Parathyroid adenoma (tissue), 2 donors: Measurements from ENCODE around the gene TMEM168.
A peak's percentile ranks its signal among the peaks of the same experiment; 100 is the strongest.

Experiments
- H2AFZ ChIP-seq: fragments of 300-600 bp; sonication (generic); one replicate; pipeline ENCODE4 v1.7.0; 2017; ENCODE audit warnings: antibody characterized with exemption, mild to moderate bottlenecking
- H3K27ac ChIP-seq: fragments of 300-600 bp; sonication (generic); one replicate; pipeline ENCODE4 v1.7.0; 2017
- H3K27me3 ChIP-seq: fragments of 300-600 bp; sonication (generic); one replicate; pipeline ENCODE4 v1.7.0; 2017; ENCODE audit warnings: low read length; ENCODE audit not compliant: control insufficient read depth, insufficient read depth
- H3K36me3 ChIP-seq: fragments of 300-600 bp; sonication (generic); one replicate; pipeline ENCODE4 v1.7.0; 2017; ENCODE audit warnings: low read length; ENCODE audit not compliant: control insufficient read depth, insufficient read depth
- H3K4me1 ChIP-seq: fragments of 300-600 bp; sonication (generic); one replicate; pipeline ENCODE4 v1.7.0; 2017; ENCODE audit warnings: control low read depth
- H3K4me2 ChIP-seq: fragments of 300-600 bp; sonication (generic); one replicate; pipeline ENCODE4 v1.7.0; 2017; ENCODE audit warnings: low read length
- H3K4me3 ChIP-seq: fragments of 300-600 bp; sonication (generic); one replicate; pipeline ENCODE4 v1.7.0; 2017; ENCODE audit warnings: low read depth, low read length
- H3K79me2 ChIP-seq: fragments of 300-600 bp; sonication (generic); one replicate; pipeline ENCODE4 v1.7.0; 2017; ENCODE audit warnings: control low read depth
- H3K9ac ChIP-seq: fragments of 300-600 bp; sonication (generic); one replicate; pipeline ENCODE4 v1.7.0; 2017; ENCODE audit warnings: mild to moderate bottlenecking
- H3K9me3 ChIP-seq: fragments of 300-600 bp; sonication (generic); one replicate; pipeline ENCODE4 v1.7.0; 2017; ENCODE audit warnings: low read length; ENCODE audit not compliant: control insufficient read depth
- TF ChIP-seq, protein P1 (sequence below): fragments of 300-600 bp; sonication (generic); IDR thresholded peaks from one replicate; pipeline ENCODE4 v1.7.0; 2017; ENCODE audit warnings: antibody characterized with exemption, mild to moderate bottlenecking
- donor health status: primary hyperparathyroidism.

The TMEM168 gene

DNA sequence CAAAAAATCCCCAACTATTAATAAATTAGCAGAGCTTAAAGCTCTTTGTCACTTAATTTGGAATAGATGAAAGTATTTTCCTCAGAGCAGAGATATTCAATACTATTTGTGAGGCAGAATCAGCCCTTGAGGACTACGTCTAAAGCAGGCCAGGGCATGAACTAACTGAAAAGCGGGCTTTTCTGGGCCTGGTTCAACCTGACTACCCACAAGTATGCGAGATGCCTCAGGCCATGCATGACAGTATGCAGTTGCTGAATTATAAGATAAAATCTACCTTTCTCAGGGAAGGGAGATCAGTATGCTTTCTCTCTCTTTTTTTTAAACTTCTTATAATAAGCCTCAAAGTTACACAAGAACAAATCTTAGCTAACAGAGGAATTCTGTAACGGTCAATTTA is 20.1 kb downstream of the TMEM168 start:
- Histone ChIP-seq H3K4me2 (peak overlapping the region; percentile 41), H3K9me3 (no peaks in the 10 kb centered on the region), H3K9ac (peak overlapping the region; percentile 10), H2AFZ (peak overlapping the region; percentile 65), H3K27me3 (no peaks in the 10 kb centered on the region), H3K4me1 (peaks cover 22% of the 10 kb centered on the region), H3K36me3 (no peaks in the 10 kb centered on the region), H3K79me2 (no peaks in the 10 kb centered on the region), H3K4me3 (peak overlapping the region; percentile 0), H3K27ac (peak overlapping the region; percentile 79)
- TF ChIP-seq, protein P1, sequence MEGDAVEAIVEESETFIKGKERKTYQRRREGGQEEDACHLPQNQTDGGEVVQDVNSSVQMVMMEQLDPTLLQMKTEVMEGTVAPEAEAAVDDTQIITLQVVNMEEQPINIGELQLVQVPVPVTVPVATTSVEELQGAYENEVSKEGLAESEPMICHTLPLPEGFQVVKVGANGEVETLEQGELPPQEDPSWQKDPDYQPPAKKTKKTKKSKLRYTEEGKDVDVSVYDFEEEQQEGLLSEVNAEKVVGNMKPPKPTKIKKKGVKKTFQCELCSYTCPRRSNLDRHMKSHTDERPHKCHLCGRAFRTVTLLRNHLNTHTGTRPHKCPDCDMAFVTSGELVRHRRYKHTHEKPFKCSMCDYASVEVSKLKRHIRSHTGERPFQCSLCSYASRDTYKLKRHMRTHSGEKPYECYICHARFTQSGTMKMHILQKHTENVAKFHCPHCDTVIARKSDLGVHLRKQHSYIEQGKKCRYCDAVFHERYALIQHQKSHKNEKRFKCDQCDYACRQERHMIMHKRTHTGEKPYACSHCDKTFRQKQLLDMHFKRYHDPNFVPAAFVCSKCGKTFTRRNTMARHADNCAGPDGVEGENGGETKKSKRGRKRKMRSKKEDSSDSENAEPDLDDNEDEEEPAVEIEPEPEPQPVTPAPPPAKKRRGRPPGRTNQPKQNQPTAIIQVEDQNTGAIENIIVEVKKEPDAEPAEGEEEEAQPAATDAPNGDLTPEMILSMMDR: no peak

DNA sequence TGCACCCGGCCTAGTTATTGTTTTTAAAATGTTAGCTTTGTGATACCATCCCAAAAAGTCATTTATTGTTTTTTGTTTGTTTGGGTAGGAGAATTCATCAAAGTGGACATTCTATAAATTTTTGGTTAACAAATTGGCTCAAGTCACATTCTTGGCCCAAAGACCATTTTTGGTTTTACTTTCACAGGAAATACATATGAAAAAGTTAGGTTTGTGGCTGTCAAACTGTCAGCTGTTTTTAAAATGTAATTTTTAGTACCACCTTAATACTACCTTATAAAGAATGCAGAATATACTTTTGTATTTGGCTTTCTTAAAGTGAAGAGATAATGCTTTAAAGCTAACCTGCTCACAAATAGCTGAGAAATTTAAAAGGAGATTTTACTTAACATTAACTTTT is 25.1 kb downstream of the TMEM168 start:
- Histone ChIP-seq H3K27ac (no peak overlapping the region), H3K9ac (no peak overlapping the region), H3K4me1 (peaks cover 16% of the 10 kb centered on the region), H3K27me3 (no peaks in the 10 kb centered on the region), H3K36me3 (no peaks in the 10 kb centered on the region), H3K4me2 (no peak overlapping the region), H3K79me2 (no peaks in the 10 kb centered on the region), H2AFZ (no peak overlapping the region), H3K4me3 (no peak overlapping the region), H3K9me3 (no peaks in the 10 kb centered on the region)
- TF ChIP-seq, protein P1: no peak

DNA sequence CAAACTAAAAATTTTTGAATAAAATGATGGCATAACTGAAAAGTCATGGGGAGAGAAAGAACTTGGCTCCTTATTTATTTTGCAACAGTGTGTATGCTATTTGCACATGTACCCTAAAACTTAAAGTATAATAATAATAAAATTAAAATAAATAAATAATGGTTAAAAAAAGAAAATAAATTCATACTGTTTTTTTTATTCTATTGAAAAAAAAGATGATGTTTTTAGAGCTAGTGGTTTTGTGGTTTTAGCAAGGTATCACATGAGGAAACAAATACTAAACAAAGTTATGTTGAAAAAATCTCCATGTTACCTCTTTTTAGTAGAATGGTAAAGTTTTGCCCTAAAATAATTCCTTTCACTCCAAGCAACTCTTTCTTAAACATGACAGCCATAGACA is 26.2 kb downstream of the TMEM168 start:
- Histone ChIP-seq H3K4me1 (peaks cover 6% of the 10 kb centered on the region), H3K27me3 (no peaks in the 10 kb centered on the region), H2AFZ (no peak overlapping the region), H3K36me3 (no peaks in the 10 kb centered on the region), H3K9me3 (no peaks in the 10 kb centered on the region), H3K9ac (no peak overlapping the region), H3K27ac (no peak overlapping the region), H3K4me2 (no peak overlapping the region), H3K4me3 (no peak overlapping the region), H3K79me2 (no peaks in the 10 kb centered on the region)
- TF ChIP-seq, protein P1: no peak

DNA sequence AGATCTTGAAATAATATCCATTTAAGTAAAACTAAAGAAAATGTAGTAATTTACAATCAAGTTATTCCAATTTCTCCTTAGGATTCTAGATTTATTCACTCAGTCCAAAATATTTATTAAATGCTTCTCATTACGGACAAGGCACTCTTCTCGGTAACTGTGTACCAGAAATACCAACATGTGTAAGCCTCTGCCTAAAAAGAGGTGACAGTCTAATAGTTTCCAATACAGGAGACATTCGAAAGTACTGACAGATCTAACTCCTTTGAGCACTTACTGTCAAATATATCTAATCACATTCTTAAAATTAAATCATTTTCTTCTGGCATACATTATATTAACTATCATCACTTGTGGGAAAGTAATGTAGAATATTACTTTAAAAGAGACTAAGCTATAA is 26.9 kb downstream of the TMEM168 start:
- Histone ChIP-seq H3K79me2 (no peaks in the 10 kb centered on the region), H2AFZ (no peak overlapping the region), H3K4me1 (peaks cover 4% of the 10 kb centered on the region), H3K9me3 (no peaks in the 10 kb centered on the region), H3K4me2 (no peak overlapping the region), H3K36me3 (no peaks in the 10 kb centered on the region), H3K27ac (no peak overlapping the region), H3K4me3 (no peak overlapping the region), H3K27me3 (no peaks in the 10 kb centered on the region), H3K9ac (no peak overlapping the region)
- TF ChIP-seq, protein P1: no peak

DNA sequence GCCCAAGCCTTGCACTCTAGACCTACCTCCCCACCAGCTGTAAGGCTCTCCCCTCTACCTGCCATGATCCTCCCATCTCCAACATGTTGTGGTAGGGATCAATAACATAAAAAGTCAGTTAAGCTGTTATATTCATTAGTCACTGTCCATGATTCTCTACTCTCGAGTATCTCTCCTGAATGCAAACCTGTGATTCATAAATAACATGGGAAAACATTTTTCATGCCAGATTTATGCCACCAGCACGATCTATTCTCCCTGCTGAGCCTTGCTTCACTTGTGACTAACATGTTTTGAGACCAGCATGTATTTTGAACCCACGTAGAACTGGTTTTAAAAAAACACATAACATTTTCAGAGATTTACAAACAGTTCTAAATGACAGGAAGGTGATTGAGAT is 30.3 kb downstream of the TMEM168 start:
- H3K9me3 ChIP-seq: no peaks in the 10 kb centered on the region
- H3K36me3 ChIP-seq: no peaks in the 10 kb centered on the region
- H3K27ac ChIP-seq: no peak overlapping the region

More for the DNA sequence above, 30.3 kb downstream of the TMEM168 start:
- Histone ChIP-seq H3K4me3 (no peak overlapping the region), H3K79me2 (no peaks in the 10 kb centered on the region), H3K4me1 (no peaks in the 10 kb centered on the region), H3K27me3 (no peaks in the 10 kb centered on the region), H3K4me2 (no peak overlapping the region), H2AFZ (no peak overlapping the region), H3K9ac (no peak overlapping the region)
- TF ChIP-seq, protein P1: no peak
